Epithelial cell of prostate (primary cell): ENCODE data around the gene VAMP3.

Experiments
- DNase-seq: peaks from one replicate; pipeline ENCODE4 v3.0.0-alpha.2; 2011; ENCODE audit warnings: low read depth, low spot score
- H3K27ac ChIP-seq: fragments of 450-650 bp; 2 replicates; pipeline ENCODE4 v1.5.1; 2017; ENCODE audit warnings: mild to moderate bottlenecking

VAMP3 gene

GRCh38 chr1:7808253-7808844, 37.3 kb downstream of the VAMP3 start:
- H3K27ac ChIP-seq, result no peak overlapping the region
- DNase-seq, result no peak

- H3K27ac ChIP-seq, result no peak overlapping the region
- no peak for DNase-seq
These were observed 38.6 kb downstream of the VAMP3 start for GRCh38 chr1:7809742-7810141.

GRCh38 chr1:7810395-7810794, 39.3 kb downstream of the VAMP3 start:
- H3K27ac ChIP-seq, result no peak overlapping the region
- DNase-seq, result peak; percentile 74

GRCh38 chr1:7811476-7811875, 40.4 kb downstream of the VAMP3 start:
- no peak overlapping the region for H3K27ac ChIP-seq
- DNase-seq, result no peak

GRCh38 chr1:7813677-7814373, 42.7 kb downstream of the VAMP3 start:
- no peak overlapping the region for H3K27ac ChIP-seq

GRCh38 chr1:7821282-7821681, 50.2 kb downstream of the VAMP3 start:
- DNase-seq, result no peak
- no peak overlapping the region for H3K27ac ChIP-seq

More at GRCh38 chr1:7813677-7814373, 42.7 kb downstream of the VAMP3 start:
- DNase-seq, result no peak

GRCh38 chr1:7824701-7825100, 53.6 kb downstream of the VAMP3 start:
- DNase-seq, result no peak
- H3K27ac ChIP-seq, result no peak overlapping the region

- no peak for DNase-seq
- no peak overlapping the region for H3K27ac ChIP-seq
These were observed 55.3 kb downstream of the VAMP3 start for GRCh38 chr1:7826363-7826762.

- DNase-seq, result no peak
- no peak overlapping the region for H3K27ac ChIP-seq
These were observed 56.2 kb downstream of the VAMP3 start for GRCh38 chr1:7827126-7827955.
